Activated gamma-delta T cell treated with anti-CD3 and anti-CD28 coated beads, Interleukin-2, amount 50 U/mL, for 16 hours (primary cell): Measurements from ENCODE around the gene HJV.

Experiments
- DNase-seq: peaks from one replicate; pipeline ENCODE4 v3.0.0-alpha.2; 2020; ENCODE audit warnings: low read depth

HJV gene

DNA sequence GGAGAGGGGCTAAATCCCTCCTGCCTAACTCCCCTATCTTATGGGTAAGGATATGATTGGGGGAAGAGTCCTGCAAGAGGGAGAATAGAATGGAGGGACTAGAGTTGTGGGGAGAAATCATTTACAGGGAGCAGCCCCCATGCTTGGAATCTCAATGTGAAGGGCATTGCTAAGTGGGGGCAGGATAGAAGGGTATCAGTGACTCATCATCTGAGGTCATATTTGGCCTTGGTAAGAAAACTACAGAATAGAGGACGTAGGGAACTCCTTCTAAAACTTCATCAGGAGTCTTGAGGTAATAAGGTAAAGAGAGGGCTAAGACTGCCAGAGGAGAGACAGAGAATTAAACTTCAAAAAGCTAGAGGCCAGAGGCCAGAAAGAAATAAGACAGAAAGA is 487 bp downstream of the HJV start:
- no peak for DNase-seq

DNA sequence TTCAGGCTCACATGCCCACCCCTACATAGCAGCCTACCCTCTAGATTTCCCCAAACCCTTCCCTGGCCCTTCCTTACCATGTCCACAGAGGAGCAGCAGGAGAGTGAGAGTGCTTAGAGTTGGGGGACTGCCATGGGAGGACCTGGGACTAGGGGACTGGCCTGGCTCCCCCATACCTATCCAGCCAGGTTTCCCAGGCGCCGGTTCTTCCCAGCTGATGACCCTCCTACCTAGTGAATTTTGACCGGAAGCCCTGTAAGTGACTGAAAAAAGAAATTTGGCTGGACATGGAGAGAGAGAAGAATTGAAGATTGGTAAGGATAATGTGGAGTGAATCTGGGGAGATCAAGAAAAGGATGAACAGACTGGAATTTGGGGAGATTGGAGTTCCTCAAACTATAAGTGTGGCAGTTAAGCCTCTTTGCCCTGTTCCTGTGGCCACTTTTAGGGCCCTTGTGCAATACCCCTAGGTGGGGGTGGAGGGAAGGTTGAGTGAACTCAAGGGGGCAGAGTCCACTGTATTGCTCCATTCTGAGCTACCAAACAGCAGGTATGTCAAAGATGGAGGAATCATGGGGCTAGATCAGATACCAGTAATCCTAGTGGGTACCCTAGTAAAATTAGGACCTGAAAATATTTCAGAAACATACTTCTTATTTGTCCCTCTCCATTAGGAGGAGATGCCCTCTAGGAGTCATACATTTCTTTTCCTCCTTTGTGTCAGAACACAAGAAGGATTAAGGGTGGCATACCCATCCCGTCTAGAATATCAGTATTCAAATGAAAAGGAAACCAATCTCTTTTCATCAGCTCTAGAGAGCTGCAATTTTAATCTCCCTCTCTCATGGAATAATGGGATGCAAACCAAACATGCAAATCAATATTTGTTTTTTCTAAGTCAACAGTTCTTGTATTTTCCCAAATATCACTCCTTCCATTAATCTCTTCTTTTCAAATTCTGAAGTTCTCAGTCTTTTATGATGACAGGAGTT is 1.2 kb downstream of the HJV start:
- no peak for DNase-seq

DNA sequence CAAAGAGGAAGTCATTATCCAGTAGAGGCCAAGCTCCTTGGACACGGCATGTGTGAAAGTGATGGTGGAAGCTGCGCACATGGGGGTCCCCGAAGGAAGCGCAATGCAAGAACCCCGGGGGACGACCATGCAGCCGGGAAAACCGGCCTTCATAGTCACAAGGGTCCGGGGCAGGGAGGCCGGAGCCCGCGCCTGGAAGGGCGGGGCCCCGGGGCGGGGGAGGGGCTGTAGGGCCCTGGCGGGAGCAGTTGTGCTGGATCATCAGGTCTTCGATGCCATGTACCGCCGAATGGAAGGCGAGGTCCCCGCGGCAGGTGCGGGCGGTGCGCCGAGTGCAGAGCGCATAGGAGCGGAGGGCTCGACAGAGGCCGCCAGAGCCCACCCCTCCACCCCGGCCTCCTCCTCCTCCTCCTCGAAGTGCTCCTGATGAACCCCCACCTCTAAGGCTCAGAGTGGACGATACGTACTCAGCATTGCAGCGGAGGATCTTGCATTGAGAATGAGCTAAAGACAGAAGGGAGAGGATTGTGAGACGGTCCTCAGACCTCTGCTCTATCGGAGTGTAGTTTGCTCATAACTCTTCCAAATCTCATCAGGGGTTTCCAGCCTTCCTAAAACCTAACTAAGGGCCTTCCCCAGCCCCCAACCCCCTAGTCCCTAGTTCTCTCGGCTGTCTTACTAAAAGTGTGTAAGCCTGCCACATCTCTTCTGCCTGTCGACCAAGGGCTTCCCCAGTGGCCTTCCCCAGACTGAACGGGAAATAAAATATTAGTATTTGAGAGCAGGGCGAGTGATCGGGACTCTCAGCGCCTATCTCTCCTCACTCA is 2.1 kb downstream of the HJV start:
- DNase-seq, result no peak

DNA sequence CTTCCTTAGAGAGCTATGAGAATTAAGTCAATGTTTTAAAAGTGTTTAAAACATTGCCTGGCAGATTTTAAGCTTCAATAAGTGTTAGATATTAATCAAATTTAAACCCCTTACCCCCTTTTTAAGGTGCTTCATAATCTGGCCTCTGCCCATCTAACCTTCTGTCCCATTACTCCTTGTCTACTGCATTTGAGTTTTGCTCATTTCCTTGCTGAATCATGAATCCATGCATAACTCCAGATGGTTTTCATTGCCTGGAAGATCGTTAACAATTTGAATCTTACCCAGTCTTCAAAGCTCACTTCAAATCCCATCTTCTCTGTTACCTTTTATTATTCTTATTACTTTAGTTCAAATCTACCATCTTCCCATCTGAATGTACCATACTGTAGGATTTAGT is 4.6 kb downstream of the HJV start:
- no peak for DNase-seq

DNA sequence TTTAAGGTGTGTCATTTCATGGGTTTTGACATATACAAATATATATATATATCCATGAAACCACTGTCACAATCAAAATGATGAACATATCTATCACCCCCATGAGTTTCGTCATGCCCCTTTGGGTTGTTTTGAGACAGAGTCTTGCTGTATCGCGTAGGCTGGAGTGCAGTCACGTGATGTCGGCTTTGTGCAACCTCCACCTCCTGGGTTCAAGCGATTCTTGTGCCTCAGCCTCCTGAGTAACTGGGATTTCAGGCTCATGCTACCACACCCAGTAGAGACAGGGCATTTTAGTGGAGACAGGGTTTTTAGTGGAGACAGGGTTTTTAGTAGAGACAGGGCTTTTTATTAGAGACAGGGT is 8.0 kb downstream of the HJV start:
- DNase-seq, result no peak

DNA sequence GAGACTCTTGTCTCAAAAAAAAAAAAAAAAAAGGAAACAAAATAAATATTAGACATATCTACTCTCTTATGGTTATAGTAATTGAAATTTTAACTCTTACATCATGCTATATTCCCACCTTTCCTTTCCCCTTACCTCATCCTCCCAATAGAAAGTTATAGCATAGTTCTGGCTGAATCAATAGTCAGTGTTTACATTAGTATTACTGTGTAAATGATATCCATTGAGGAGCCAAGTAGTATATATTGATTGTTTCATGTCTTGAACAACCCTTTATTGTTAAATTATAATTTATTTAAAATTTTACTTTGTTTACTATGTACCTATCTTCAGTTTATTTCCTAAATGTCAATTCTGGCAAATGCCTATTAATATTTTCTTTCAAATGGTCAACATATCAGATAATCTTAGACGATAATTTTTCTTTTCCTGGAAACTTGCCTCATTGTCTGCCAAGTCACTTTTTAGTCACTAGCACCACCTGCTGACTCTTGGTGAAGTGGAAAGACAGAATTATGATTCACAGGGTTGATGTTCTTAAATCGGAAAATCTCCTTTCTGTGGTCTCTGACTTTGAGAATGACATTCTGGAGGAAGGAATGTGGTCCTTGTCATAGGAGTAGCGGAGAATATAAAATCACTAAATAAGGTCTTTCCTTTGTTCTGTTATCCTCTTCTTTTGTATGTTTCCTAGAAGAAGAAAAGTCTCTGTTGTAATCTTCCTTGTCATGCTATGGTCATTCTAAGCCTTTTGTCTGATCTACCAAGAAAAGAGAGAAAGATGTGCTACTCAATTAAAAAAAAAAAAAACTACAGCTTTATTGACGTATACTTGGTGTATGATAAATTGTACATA is 8.6 kb downstream of the HJV start:
- DNase-seq, result peak; percentile 30

DNA sequence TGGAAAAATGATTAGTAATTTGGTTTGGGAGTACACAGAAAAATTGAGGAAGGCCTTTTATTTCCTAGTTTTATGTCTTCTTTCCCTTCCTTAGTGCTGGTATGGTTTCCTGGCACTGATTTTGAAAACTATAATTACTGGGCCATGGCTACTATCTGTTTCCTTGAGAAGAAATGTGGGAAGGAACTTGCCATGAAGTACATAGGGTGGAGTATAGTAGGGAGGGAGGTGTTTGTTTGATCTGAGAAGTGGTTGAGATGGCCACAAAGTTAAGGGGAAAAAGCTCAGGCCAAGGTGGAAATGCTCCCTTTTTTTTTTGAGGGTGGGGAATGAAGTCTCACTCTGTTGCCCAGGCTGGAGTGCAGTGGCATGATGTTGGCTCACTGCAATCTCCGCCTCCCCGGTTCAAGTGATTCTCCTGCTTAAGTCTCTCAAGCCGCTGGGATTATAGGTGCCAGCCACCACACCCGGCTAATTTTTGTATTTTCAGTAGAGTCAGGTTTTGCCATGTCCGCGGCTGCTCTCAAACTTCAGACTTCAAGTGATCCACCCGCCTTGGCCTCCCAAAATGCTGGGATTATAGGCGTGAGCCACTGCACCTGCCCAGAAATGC is 11.3 kb downstream of the HJV start:
- DNase-seq, result no peak

DNA sequence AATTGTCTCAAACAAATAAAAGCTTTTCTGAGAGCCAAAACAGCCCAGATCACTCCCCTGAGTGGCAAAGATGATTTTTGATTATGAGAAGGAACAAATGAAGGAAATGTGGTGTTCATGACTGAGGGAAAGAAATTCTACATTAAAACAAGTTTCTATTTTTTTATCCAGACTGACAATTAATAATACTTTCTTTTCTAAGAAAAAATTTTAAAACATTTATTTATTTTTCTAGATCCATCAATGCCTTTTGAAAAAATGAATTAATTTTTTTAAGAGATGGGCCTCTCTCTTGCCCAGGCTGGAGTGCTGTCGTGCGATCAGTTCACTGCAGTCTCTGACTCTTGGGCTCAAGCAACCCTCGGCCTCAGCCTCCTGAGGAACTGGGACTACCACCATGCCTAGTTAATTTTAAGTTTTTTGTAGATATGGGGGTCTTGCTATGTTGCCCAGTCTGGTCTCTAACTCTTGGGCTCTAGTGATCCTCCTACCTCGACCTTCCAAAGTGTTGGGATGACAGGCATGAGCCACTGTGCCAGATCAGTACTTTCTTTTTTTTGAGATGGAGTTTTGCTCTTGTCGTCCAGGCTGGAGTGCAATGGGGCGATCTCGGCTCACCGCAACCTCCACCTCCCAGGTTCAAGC is 13.9 kb downstream of the HJV start:
- no peak for DNase-seq

DNA sequence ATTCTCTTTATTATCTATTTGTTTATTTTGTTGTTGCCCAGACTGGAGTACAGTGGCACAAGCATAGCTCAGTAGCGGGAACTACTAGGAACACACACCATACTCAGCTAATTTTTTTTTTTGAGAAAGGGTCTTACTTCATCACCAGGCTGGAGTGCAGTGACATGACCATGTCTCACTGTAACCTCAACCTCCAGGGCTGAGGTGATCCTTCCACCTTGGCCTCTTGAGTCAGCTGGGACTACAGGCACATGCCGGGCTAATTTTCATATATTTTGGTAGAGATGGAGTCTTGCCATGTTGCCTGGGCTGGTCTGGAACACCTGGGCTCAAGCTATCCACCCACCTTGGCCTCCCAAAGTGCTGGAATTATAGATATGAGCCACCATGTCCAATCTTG is 19.8 kb downstream of the HJV start:
- no peak for DNase-seq

DNA sequence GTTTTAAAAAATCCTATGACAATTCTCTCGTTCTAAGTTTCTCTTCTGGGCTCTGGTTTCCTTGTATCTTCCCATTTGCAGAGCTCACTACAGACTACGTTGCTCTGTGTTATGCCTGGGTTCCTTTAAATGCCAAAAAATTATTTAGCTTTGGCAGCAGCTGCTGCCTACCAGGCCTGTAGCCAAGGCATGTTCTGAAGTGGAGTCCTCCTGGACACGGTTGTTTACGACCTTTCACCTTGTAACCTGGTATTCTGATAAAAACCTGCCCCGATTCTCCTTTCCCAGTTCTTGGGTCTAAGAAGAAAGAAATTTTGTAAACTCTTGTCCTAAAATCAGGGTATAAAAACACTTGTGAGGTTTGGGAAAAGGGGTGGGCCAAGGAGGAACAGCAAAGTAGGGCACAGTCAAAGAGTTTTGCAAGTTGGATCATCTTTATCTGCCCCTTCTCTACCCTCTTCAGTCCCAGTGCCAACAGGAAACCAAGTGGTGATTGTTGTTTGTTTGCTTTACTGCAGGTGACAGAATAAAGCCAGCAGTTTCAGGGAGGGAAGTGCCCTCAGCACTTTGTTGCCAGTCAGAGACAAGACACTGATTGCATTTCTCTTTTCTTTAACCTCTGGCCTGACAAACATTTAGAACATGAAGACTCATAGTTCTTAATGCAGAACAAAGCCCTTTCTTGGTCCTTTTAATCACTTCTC is 22.1 kb downstream of the HJV start:
- DNase-seq, result no peak

DNA sequence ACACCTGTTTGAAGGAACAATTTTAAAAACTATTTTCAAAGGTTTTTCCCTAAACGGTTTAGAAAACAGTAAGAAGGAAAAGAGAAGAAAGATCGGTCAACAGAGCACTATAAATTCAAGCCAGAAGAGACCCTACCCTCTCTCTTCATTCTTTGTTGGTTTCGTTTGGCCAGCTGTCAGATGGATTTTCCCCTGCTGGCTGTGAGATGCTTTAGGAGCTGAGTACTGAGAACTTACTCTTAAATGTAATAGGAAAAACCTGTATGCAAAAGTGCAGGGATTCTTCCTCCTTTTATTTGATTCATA is 23.9 kb downstream of the HJV start:
- DNase-seq, result no peak

DNA sequence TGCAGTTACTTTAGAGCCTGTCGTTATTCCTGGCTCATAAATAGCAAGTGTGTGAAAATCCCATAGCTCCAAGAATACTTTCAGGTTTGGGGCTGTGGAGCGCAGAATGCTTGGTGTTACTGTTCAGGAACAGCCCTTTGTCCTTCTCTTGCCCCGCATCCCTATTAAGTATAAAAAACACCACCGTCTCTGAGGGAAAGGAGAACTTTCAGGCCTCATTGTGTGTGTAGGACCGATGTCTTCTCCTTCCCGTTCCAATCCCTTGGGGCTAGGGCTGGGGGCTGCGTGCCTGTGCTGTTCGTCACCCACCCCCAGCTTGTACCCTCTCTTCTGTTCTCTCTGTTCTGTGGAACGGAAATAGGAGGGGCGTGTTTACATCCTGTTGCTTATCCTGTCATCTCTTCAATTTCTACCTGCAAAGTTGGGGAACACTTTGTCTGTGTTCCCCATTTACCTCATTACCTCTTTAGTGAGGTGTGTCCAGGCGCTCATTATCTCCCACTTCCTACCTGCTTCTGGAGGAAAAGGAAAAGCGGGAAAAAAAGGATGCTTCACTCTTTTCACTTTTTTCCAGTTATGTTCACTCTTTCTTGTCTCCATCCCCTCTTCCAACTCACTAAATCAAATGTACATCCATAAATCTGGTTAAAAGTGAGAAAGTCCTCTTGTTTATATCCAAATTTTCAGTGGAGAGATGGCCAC is 24.4 kb downstream of the HJV start:
- DNase-seq, result peak; percentile 54

DNA sequence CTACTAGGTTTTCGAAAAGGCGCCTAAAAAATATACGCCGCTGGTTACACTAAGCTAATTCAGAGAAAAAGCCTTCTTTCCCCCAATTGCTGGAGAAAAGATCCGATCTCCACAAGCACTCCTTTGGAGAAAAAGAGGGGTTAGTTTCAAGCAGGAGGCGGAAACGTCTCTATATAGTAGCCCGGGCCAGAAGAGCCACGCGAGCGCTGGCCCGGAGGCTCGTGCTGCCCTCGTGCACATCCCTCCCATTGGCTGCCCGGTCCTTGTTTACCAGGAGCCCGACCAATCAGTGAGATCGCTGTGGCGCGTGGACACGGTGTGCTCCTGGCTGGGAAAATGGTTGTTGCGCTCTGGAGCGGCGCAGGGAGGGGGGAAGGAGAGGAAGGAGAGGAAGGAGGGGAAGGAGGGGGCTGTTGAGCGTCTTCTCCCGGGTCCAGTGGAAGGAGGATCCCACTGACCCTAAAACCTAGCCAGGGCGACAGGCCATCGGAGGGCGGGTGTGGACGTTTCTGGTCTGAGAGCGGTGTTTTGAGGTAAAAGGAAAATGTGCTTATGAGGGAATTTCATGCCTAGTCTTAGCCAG is 25.0 kb downstream of the HJV start, which contains the start of gene TXNIP:
TXNIP (minus strand) TSS at position 147 of the 583 bp plus-strand sequence. CDS start 313 bp downstream, outside the sequence.
- peak; percentile 91 for DNase-seq

DNA sequence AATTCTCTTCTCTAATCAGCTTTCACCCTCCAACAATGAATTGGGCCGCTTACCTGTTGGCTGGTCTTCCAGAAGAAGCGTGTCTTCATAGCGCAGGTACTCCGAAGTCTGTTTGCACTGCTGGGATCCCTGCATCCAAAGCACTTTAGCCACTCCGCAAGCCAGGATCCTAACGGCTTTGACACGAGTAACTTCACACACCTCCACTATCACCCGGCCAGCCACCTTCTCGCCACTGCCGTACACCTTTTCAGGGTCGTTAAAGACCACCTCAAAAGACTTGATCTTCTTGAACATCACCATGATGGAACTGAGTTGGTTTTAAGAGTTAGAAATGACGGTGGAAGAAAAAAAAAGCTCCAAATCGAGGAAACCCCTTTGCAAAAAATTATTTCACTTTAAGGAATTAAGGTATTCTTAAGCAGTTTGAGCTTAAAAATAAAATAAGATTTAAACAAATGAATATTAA is 25.5 kb downstream of the HJV start:
- DNase-seq, result no peak

DNA sequence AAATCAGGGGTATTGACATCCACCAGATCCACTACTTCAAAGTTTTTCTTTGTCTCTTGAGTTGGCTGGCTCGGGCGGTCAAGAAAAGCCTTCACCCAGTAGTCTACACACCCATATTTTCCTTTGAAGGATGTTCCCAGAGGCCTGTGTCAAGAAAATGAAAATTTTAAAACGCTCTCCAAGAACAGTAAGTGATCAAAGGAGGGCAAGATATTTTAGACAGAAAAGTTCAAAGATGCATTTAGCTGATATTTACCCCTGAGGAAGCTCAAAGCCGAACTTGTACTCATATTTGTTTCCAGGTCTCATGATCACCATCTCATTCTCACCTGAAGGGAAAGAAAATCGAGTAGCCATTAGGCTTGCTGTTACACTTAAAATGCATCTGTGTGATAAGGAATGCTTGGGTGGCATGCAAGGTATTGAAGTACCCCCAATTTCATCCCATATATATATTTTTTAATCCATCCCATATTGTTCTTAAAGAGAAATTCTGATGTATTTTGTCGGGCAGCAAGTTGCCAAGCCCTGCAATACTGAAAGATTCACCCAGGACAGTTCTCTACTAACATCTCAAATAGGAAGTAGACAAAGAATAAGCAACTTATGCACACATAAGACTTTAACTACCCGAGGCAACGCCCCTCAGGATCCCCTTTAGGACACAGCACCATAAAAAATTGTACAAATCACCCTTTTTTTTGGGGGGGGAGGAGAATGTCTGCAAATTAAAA is 26.2 kb downstream of the HJV start:
- no peak for DNase-seq

DNA sequence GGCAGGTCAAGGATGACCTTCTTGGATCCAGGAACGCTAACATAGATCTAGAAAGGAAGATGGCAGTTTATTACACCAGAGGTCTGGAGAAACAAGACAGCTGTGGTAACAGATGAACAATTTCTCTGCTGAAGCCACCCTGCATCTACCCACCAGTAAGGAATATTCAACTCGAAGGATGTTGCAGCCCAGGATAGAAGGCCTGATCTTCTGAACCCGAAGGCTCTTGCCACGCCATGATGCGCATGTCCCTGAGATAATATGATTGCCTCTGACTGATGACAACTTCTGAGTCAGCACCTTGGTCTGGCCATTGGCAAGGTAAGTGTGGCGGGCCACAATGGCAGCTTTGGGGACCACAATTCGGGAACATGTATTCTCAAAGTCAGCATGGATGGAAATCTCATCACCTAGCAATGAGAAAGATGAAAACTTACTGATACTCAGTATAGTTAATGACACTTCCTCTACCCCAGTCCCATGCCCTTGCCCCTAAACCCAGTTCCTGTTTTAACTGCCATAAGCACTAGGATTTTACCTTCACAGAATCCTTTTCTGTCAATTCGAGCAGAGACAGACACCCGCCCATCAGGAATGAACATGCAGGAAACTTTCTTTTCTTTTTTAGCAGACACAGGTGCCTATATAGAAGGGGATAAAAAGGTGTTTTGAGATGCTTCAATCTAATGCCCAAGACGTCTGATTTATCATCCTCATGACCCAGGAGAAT is 27.0 kb downstream of the HJV start:
- DNase-seq, result no peak

DNA sequence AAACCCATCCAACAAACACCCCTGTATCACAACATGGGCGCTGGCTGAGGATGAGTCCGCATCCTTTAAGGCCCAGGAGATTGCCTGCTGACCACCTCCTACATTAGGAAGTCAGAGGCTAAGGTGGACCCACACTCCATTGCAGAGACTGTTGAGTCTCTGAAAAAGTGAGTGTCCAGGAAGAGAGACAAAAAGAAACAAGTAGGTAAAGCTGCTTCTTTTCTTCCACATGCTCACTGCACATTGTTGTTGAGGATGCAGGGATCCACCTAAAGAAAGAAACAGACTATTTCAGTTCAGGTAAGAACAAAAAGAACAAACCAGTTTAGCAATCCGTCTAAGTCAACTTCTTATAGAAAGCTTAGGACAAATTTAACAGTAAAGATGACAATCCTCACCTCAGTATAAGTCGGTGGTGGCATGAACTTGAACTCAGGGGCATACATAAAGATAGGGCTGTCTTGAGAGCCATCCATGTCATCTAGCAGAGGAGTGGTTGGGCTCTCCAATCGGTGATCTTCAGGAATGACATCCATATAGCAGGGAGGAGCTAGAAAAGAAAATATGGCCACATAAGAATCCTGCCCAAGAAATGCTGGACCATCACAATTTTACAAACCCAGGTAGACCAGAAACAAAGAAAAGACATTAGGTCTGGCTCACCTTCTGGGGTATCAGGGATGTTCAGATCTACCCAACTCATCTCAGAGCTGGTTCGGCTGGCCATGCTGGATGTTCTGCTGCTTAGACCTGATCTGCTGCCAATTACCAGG is 27.7 kb downstream of the HJV start:
- DNase-seq, result no peak
